ENCODE results near the gene PCBP3. TPM values are rescaled to one million over a fixed set of nuclear protein-coding genes. Genes with fewer than 3 reads are reported as not detected.

PCBP3 gene
- polyA plus RNA-seq, 1 donor from 2014 or later = 1.7 TPM

- H2AFZ ChIP-seq (ENCODE audit: low read depth, low read length) = no peak overlapping the region
- no peak overlapping the region for H3K4me3 ChIP-seq (ENCODE audit: low read length)
- no peak overlapping the region for H3K27ac ChIP-seq (ENCODE audit: low read length)
- H3K9me2 ChIP-seq (ENCODE audit: insufficient read depth, low read length) = no peaks in the 10 kb centered on the region
- no peaks in the 10 kb centered on the region for H3K27me3 ChIP-seq (ENCODE audit: insufficient read depth, low read depth, low read length)
- no peak overlapping the region for H3K9ac ChIP-seq (ENCODE audit: low read length)
- no peaks in the 10 kb centered on the region for H3K36me3 ChIP-seq (ENCODE audit: insufficient read depth, low read length)
- H3K9me3 ChIP-seq (ENCODE audit: low read length) = no peaks in the 10 kb centered on the region
- H3K4me2 ChIP-seq (ENCODE audit: low read length) = no peak overlapping the region
- H3F3A ChIP-seq (ENCODE audit: insufficient read depth, low read length, poor library complexity, severe bottlenecking) = no peaks in the 10 kb centered on the region
- H3K79me2 ChIP-seq (replicated peaks; ENCODE audit: insufficient read depth, low read length) = no peaks in the 10 kb centered on the region
- TF ChIP-seq MXI1 (conservative IDR thresholded peaks at IDR 0.05; ENCODE audit: poor library complexity, severe bottlenecking) (no peak), REST (IDR thresholded peaks at IDR 0.05; ENCODE audit: borderline replicate concordance) (no peak), EP300 (conservative IDR thresholded peaks at IDR 0.05; ENCODE audit: poor library complexity, severe bottlenecking) (no peak), POLR2AphosphoS5 (IDR thresholded peaks at IDR 0.05) (no peak), SMC3 (conservative IDR thresholded peaks at IDR 0.05; ENCODE audit: poor library complexity) (no peak), TAF1 (IDR thresholded peaks at IDR 0.05; ENCODE audit: low read depth) (no peak), RAD21 (conservative IDR thresholded peaks at IDR 0.05) (no peak), EZH2 (IDR thresholded peaks at IDR 0.05; ENCODE audit: borderline replicate concordance, insufficient read depth, low read length, poor library complexity, severe bottlenecking) (no peak), CTCF (IDR thresholded peaks at IDR 0.05; ENCODE audit: poor library complexity, severe bottlenecking) (no peak)
- H4K20me1 ChIP-seq (ENCODE audit: insufficient read depth) = no peaks in the 10 kb centered on the region
Measured at GRCh38 chr21:45948576-45949141, 305.1 kb downstream of the PCBP3 start.

- Histone ChIP-seq H3K4me3 (ENCODE audit: low read length) (no peak overlapping the region), H3K27me3 (ENCODE audit: insufficient read depth, low read depth, low read length) (no peaks in the 10 kb centered on the region), H3K9ac (ENCODE audit: low read length) (no peak overlapping the region), H3K79me2 (replicated peaks; ENCODE audit: insufficient read depth, low read length) (no peaks in the 10 kb centered on the region), H3F3A (ENCODE audit: insufficient read depth, low read length, poor library complexity, severe bottlenecking) (no peaks in the 10 kb centered on the region), H3K9me2 (ENCODE audit: insufficient read depth, low read length) (no peaks in the 10 kb centered on the region), H2AFZ (ENCODE audit: low read depth, low read length) (no peak overlapping the region), H3K36me3 (ENCODE audit: insufficient read depth, low read length) (no peaks in the 10 kb centered on the region), H3K27ac (ENCODE audit: low read length) (no peak overlapping the region), H3K9me3 (ENCODE audit: low read length) (no peaks in the 10 kb centered on the region), H3K4me2 (ENCODE audit: low read length) (no peak overlapping the region), H4K20me1 (ENCODE audit: insufficient read depth) (no peaks in the 10 kb centered on the region)
- TF ChIP-seq EZH2 (IDR thresholded peaks at IDR 0.05; ENCODE audit: borderline replicate concordance, insufficient read depth, low read length, poor library complexity, severe bottlenecking) (no peak), CTCF (IDR thresholded peaks at IDR 0.05; ENCODE audit: poor library complexity, severe bottlenecking) (no peak), RAD21 (conservative IDR thresholded peaks at IDR 0.05) (no peak), TAF1 (IDR thresholded peaks at IDR 0.05; ENCODE audit: low read depth) (no peak), SMC3 (conservative IDR thresholded peaks at IDR 0.05; ENCODE audit: poor library complexity) (no peak), EP300 (conservative IDR thresholded peaks at IDR 0.05; ENCODE audit: poor library complexity, severe bottlenecking) (no peak), POLR2AphosphoS5 (IDR thresholded peaks at IDR 0.05) (no peak), REST (IDR thresholded peaks at IDR 0.05; ENCODE audit: borderline replicate concordance) (no peak), MXI1 (conservative IDR thresholded peaks at IDR 0.05; ENCODE audit: poor library complexity, severe bottlenecking) (no peak)
Measured at GRCh38 chr21:45949928-45950739, 306.6 kb downstream of the PCBP3 start.

All from neural cell (in vitro differentiated cells).